HG02759 (cell line): ENCODE results near the gene PCSK6.

Experiments
- ATAC-seq: cut with Tn5 transposase; IDR thresholded peaks from one replicate; pipeline ENCODE4 v1.9.1; 2021; ENCODE audit warnings: mild to moderate bottlenecking, moderate library complexity; ENCODE audit not compliant: unreplicated experiment

PCSK6 gene

GRCh38 chr15:101489599-101490407 lies at the start of gene PCSK6:
PCSK6 (minus strand) TSS chr15:101489707; CDS start chr15:101489670, 37 bp downstream.
- ATAC-seq: no peak

- no peak for ATAC-seq
These were observed 49.5 kb upstream of the PCSK6 start for GRCh38 chr15:101538996-101539395.

- no peak for ATAC-seq
These were observed 48.7 kb upstream of the PCSK6 start for GRCh38 chr15:101538177-101538576.

GRCh38 chr15:101537483-101538080 lies 48.1 kb upstream of the PCSK6 start:
- ATAC-seq: no peak

GRCh38 chr15:101536875-101537405 lies 47.4 kb upstream of the PCSK6 start:
- no peak for ATAC-seq

GRCh38 chr15:101536166-101536874 lies 46.8 kb upstream of the PCSK6 start:
- no peak for ATAC-seq

- ATAC-seq: no peak
These were observed 45.8 kb upstream of the PCSK6 start for GRCh38 chr15:101535170-101535902.

- ATAC-seq: no peak
These were observed 45.0 kb upstream of the PCSK6 start for GRCh38 chr15:101534376-101534970.

GRCh38 chr15:101533371-101534140 lies 44.0 kb upstream of the PCSK6 start:
- no peak for ATAC-seq

GRCh38 chr15:101532865-101533264 lies 43.4 kb upstream of the PCSK6 start:
- ATAC-seq: no peak

GRCh38 chr15:101531170-101531569 lies 41.7 kb upstream of the PCSK6 start:
- no peak for ATAC-seq

GRCh38 chr15:101530224-101530958 lies 40.9 kb upstream of the PCSK6 start:
- ATAC-seq: no peak

GRCh38 chr15:101528917-101529299 lies 39.4 kb upstream of the PCSK6 start:
- no peak for ATAC-seq

- no peak for ATAC-seq
These were observed 38.8 kb upstream of the PCSK6 start for GRCh38 chr15:101528108-101528916.

GRCh38 chr15:101526890-101527289 lies 37.4 kb upstream of the PCSK6 start:
- ATAC-seq: no peak

- no peak for ATAC-seq
These were observed 36.9 kb upstream of the PCSK6 start for GRCh38 chr15:101526442-101526841.

- no peak for ATAC-seq
These were observed 36.5 kb upstream of the PCSK6 start for GRCh38 chr15:101526021-101526420.

- ATAC-seq: no peak
These were observed 35.7 kb upstream of the PCSK6 start for GRCh38 chr15:101525087-101525669.
